K562 (cell line): ENCODE results near the gene LMO2. TPM values are rescaled to one million over a fixed set of nuclear protein-coding genes. Genes with fewer than 3 reads are reported as not detected.

Experiments used
- ATAC-seq: fragments of 200-7000 bp; cut with Tn5 transposase; 3 replicates; pipeline ENCODE4 v1.9.1; 2020; ENCODE audit warnings: moderate library complexity
- BruUV-seq: library from RNA; stranded (reverse); fragments of 400-500 nt; replicated peaks from 2 replicates; lab custom pipeline; 2021; lab: Mats Ljungman, UMichigan
- CTCF ChIA-PET: fragments of 300-600 bp; formaldehyde crosslinking; extraction: SDS; loops from one replicate; lab custom pipeline; 2021; ENCODE audit warnings: low intra/inter-chr PET ratio; lab: Yijun Ruan, JAX
- POLR2A ChIA-PET: fragments of 300-600, 350-650 bp; sonication (Branson Sonifier 250); formaldehyde crosslinking; extraction: SDS; loops from one replicate; lab custom pipeline; 2021; ENCODE audit warnings: antibody characterized with exemption, inconsistent platforms; lab: Yijun Ruan, JAX
- DNase-seq, 4 experiments: peaks; one replicate each; pipeline versions ENCODE4 v3.0.0 to v3.0.0-alpha.2; 2011 to 2018; ENCODE audit warnings: low spot score in 3 of 4, mixed read lengths in 3 of 4; ENCODE audit errors: extremely low read depth in 1 of 4
- FAIRE-seq: peaks from 2 replicates; lab custom pipeline; 2011; peaks lifted over from hg19 to GRCh38; lab: Jason Lieb, UNC
- H2AFZ ChIP-seq: 2 replicates; pipeline ENCODE4 v1.6.0; 2011; ENCODE audit warnings: low read depth, low read length, control low read depth, inconsistent platforms
- H3K27ac ChIP-seq: fragments of 200-600 bp; 3 replicates; pipeline ENCODE4 v1.8.0; 2011; ENCODE audit warnings: low read depth, mild to moderate bottlenecking, control low read depth, inconsistent platforms, low read length, moderate library complexity, mixed read lengths; ENCODE audit errors: extremely low read depth
- H3K27me3 ChIP-seq, 2 experiments: fragments of 300-600 bp in 1 of 2; 2 replicates in 1 of 2; 3 replicates in 1 of 2; pipeline versions ENCODE4 v1.6.0 to v1.8.0; 2011; ENCODE audit warnings: inconsistent platforms in 2 of 2, low read length in 2 of 2, mild to moderate bottlenecking in 1 of 2, mixed read lengths in 1 of 2, moderate library complexity in 1 of 2; ENCODE audit not compliant: control insufficient read depth in 2 of 2, insufficient read depth in 2 of 2
- H3K36me3 ChIP-seq: fragments of 300-600 bp; 3 replicates; pipeline ENCODE4 v1.8.0; 2011; ENCODE audit warnings: mild to moderate bottlenecking, low read length, inconsistent platforms; ENCODE audit not compliant: control insufficient read depth, insufficient read depth
- H3K4me1 ChIP-seq, 2 experiments: fragments of 200-600 bp in 1 of 2; replicated peaks in 1 of 2; 2 replicates in 1 of 2; 3 replicates in 1 of 2; pipeline versions ENCODE4 v1.5.1 to v1.8.0; 2011; ENCODE audit warnings: inconsistent platforms in 2 of 2, low read length in 2 of 2, mild to moderate bottlenecking in 1 of 2, mixed read lengths in 1 of 2, moderate library complexity in 1 of 2; ENCODE audit not compliant: control insufficient read depth in 2 of 2, insufficient read depth in 2 of 2
- H3K4me2 ChIP-seq: 2 replicates; pipeline ENCODE4 v1.6.1; 2011; ENCODE audit warnings: low read length, control low read depth, inconsistent platforms, mixed read lengths; ENCODE audit not compliant: insufficient read depth
- H3K4me3 ChIP-seq: fragments of 200-600 bp; sonication (generic), shearing (Covaris generic); 2 replicates; pipeline ENCODE4 v1.5.1; 2016; ENCODE audit warnings: control low read depth, inconsistent platforms
- H3K79me2 ChIP-seq: fragments of 200-600 bp; 3 replicates; pipeline ENCODE4 v1.8.0; 2011; ENCODE audit warnings: low read length, inconsistent platforms; ENCODE audit not compliant: control insufficient read depth, insufficient read depth
- H3K9ac ChIP-seq, 2 experiments: 2 replicates each; pipeline versions ENCODE4 v1.6.0 to v1.6.1; 2011; ENCODE audit warnings: low read depth in 2 of 2, low read length in 2 of 2, control low read depth in 1 of 2, inconsistent platforms in 1 of 2, mild to moderate bottlenecking in 1 of 2, mixed read lengths in 1 of 2; ENCODE audit not compliant: insufficient read depth in 1 of 2
- H3K9me1 ChIP-seq: one replicate; pipeline ENCODE4 v1.6.0; 2011; ENCODE audit warnings: inconsistent platforms, mild to moderate bottlenecking, low read length, moderate library complexity; ENCODE audit not compliant: control insufficient read depth, insufficient read depth
- H3K9me3 ChIP-seq: replicated peaks from 2 replicates; pipeline ENCODE4 v1.5.1; 2011; ENCODE audit warnings: low read depth, low read length, inconsistent platforms; ENCODE audit not compliant: control insufficient read depth, insufficient read depth
- H4K20me1 ChIP-seq: replicated peaks from 2 replicates; pipeline ENCODE4 v1.6.1; 2011; ENCODE audit warnings: low read length, inconsistent platforms, mixed read lengths; ENCODE audit not compliant: control insufficient read depth, insufficient read depth
- BRD4 ChIP-seq: fragments of 200-600 bp; sonication (generic); IDR thresholded peaks from 2 replicates; pipeline ENCODE4 v1.6.1; 2017; ENCODE audit warnings: inconsistent platforms
- C11orf30 ChIP-seq: fragments of 450-650 bp; IDR thresholded peaks from 2 replicates; pipeline ENCODE4 v1.6.1; 2016; ENCODE audit warnings: low read depth, mild to moderate bottlenecking
- DACH1 ChIP-seq: fragments of 450-650 bp; IDR thresholded peaks from 2 replicates; pipeline ENCODE4 v1.6.1; 2018; ENCODE audit not compliant: partially characterized antibody
- GATA2 ChIP-seq: sonication (generic); formaldehyde crosslinking; IDR thresholded peaks from 2 replicates; pipeline ENCODE4 v1.4.0; 2020; ENCODE audit warnings: mild to moderate bottlenecking, missing genetic modification reagents
- GATAD2A ChIP-seq: fragments of 450-650 bp; IDR thresholded peaks from 2 replicates; pipeline ENCODE4 v1.6.1; 2017
- GATAD2B ChIP-seq: fragments of 450-650 bp; IDR thresholded peaks from 2 replicates; pipeline ENCODE4 v1.6.1; 2017; ENCODE audit warnings: mild to moderate bottlenecking, borderline replicate concordance
- GTF2E2 ChIP-seq: fragments of 200-800 bp; sonication (Bioruptor generic); IDR thresholded peaks from 2 replicates; pipeline ENCODE4 v1.6.1; 2016; ENCODE audit warnings: missing genetic modification characterization, missing compliant biosample characterization
- HDAC2 ChIP-seq: fragments of 450-650 bp; IDR thresholded peaks from 2 replicates; pipeline ENCODE4 v1.6.1; 2016; ENCODE audit warnings: mild to moderate bottlenecking
- HNRNPK ChIP-seq: fragments of 200-400 bp; formaldehyde crosslinking; IDR thresholded peaks from one replicate; pipeline ENCODE4 v1.6.1; 2018; ENCODE audit warnings: mild to moderate bottlenecking, low read depth, low read length; ENCODE audit not compliant: poor library complexity, severe bottlenecking
- KDM1A ChIP-seq, 2 experiments: fragments of 450-650 bp; IDR thresholded peaks; 2 replicates each; pipeline ENCODE4 v1.6.1; 2016; ENCODE audit warnings: mild to moderate bottlenecking in 2 of 2
- MIER1 ChIP-seq: fragments of 450-650 bp; IDR thresholded peaks from 2 replicates; pipeline ENCODE4 v1.6.1; 2016; ENCODE audit warnings: antibody characterized with exemption, mild to moderate bottlenecking, low read depth
- PTBP1 ChIP-seq: fragments of 200-400 bp; formaldehyde crosslinking; IDR thresholded peaks from 2 replicates; pipeline ENCODE4 v1.6.1; 2017; ENCODE audit warnings: low read depth, low read length
- RBFOX2 ChIP-seq: fragments of 200-400 bp; formaldehyde crosslinking; IDR thresholded peaks from 2 replicates; pipeline ENCODE4 v1.6.1; 2017; ENCODE audit warnings: low read depth, mild to moderate bottlenecking, low read length, moderate library complexity
- RBM25 ChIP-seq: fragments of 200-400 bp; formaldehyde crosslinking; IDR thresholded peaks from 2 replicates; pipeline ENCODE4 v1.6.1; 2018; ENCODE audit warnings: low read length, low read depth, moderate library complexity; ENCODE audit not compliant: severe bottlenecking
- ZNF146 ChIP-seq: IDR thresholded peaks from one replicate; pipeline ENCODE4 v1.6.1; 2018; ENCODE audit warnings: missing compliant biosample characterization; ENCODE audit not compliant: unreplicated experiment
- ZNF316 ChIP-seq: fragments of 450-650 bp; IDR thresholded peaks from 2 replicates; pipeline ENCODE4 v1.6.1; 2016
- WGBS: fragments of 100-300 bp; shearing (Covaris generic); methylation state at CpG from one replicate; pipeline ENCODE4 v1.1.6; 2016; ENCODE audit warnings: low coverage, mixed read lengths; ENCODE audit not compliant: insufficient coverage; ENCODE audit errors: missing lambda C conversion rate; 5-methylcytosine and 5-hydroxymethylcytosine counted together
- in situ Hi-C: fragments of 300-500 bp; cut with MboI; formaldehyde crosslinking; loops from 4 replicates; pipeline ENCODE4 v1.15.0; 2018; ENCODE audit warnings: inconsistent platforms, mixed read lengths
- intact Hi-C: fragments of 100-400 bp; cut with micrococcal nuclease; formaldehyde crosslinking; loops from 2 replicates; pipeline ENCODE4 v1.14.2; 2022
- polyA plus RNA-seq, 8 experiments: library from polyadenylated mRNA; depleted of rRNA in 4 of 8; stranded (reverse) in 5 of 8; unstranded in 3 of 8; fragments of >200 nt; fragmentation: Nextera tagmentation in 2 of 8; fragmentation: Illumina TruSeq in 1 of 8; extraction: Ambion mirVana in 2 of 8; extraction: Trizol in 1 of 8; gene quantifications; 2 replicates each; pipeline versions ENCODE4 v1.2.1 to v1.2.3, GENCODE V29; 2011 to 2014; ENCODE audit warnings: inconsistent platforms in 1 of 8, missing spikeins in 1 of 8
- total RNA-seq, 7 experiments: library from RNA; depleted of rRNA in 6 of 7; stranded (reverse); fragments of >200 nt in 6 of 7; fragmentation: Illumina TruSeq in 2 of 7; extraction: Trizol in 2 of 7; gene quantifications; 2 replicates each; pipeline versions ENCODE4 v1.2.1 to v1.2.3, GENCODE V29; 2011 to 2021; ENCODE audit warnings: low replicate concordance in 1 of 7
- TF ChIP-seq, protein P1 (sequence below): fragments of 450-650 bp; IDR thresholded peaks from 2 replicates; pipeline ENCODE4 v1.6.1; 2016; ENCODE audit warnings: antibody characterized with exemption
- TF ChIP-seq, protein P2 (sequence below), 3 experiments: fragments of 200-800 bp in 1 of 3; sonication (Bioruptor generic) in 1 of 3; sonication (generic) in 1 of 3; formaldehyde crosslinking in 1 of 3; IDR thresholded peaks; 2 replicates each; pipeline versions ENCODE4 v1.6.1 to v1.8.0; 2016 to 2022; ENCODE audit warnings: mild to moderate bottlenecking in 2 of 3, missing compliant biosample characterization in 2 of 3, missing genetic modification characterization in 2 of 3, missing genetic modification reagents in 1 of 3
- TF ChIP-seq, protein P3 (sequence below): fragments of 200-400 bp; formaldehyde crosslinking; IDR thresholded peaks from 2 replicates; pipeline ENCODE4 v1.6.1; 2017; ENCODE audit warnings: mild to moderate bottlenecking, low read depth, low read length, moderate library complexity

Gene LMO2
- total and polyA plus RNA-seq, 9 of the 15 experiments (the other 6 are each of a cell fraction or from before 2014, with no cell fraction given), result 6.9 to 126 (median 91.5) TPM

DNA sequence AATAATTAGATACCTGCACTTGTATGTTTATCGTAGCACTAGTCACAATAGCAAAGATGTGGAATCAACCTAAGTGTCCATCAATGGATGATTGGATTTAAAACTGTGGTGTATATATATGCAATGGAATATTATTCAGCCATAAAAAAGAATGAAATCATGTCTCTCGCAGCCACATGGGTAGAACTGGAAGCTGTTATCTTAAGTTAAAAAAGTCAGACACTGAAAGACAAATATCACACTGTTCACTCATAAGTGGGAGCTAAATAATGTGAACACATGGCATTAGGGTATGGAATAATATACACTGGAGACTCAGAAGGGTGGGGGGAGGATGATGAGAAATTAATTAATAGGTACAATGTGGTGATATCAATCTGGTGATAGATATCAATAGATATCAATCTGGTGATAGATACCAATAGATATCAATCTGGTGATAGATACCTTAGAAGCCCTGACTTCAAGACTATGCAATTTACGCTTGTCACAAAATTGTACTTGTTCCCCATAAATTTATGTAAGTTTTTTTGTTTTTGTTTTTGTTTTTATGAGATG, 2.0 kb downstream of the LMO2 start:
- in situ Hi-C loops, result no loop called here
- Histone ChIP-seq H3K9me1 (no peaks in the 10 kb centered on the region), H3K4me2 (peak overlapping the region; percentile 94), H3K27ac (no peak overlapping the region), H3K9ac (no peak overlapping the region), H3K4me3 (peak overlapping the region; percentile 6), H4K20me1 (no peaks in the 10 kb centered on the region), H3K4me1 (peaks cover 45 to 64% of the 10 kb centered on the region in 2 experiments), H3K9me3 (no peaks in the 10 kb centered on the region), H2AFZ (no peak overlapping the region), H3K79me2 (peaks cover 46% of the 10 kb centered on the region), H3K27me3 (no peaks in the 10 kb centered on the region), H3K36me3 (no peaks in the 10 kb centered on the region; the same call in 2 of the 3 replicates)
- no peak for ATAC-seq
- FAIRE-seq, result no peak
- POLR2A ChIA-PET, result interaction anchor here (1.2 to 5.0 kb wide), 3 partner anchors 10 to 29 kb away, joined by 3 to 38 read pairs (median 3); no protein-coding TSS in a partner anchor
- DNase-seq, result no peak
- intact Hi-C loops, result no loop called here
- no TSS peak for BruUV-seq
- CTCF ChIA-PET, result no interaction called here
- 85% methylated on average over 3 of the region's 3 CpGs for WGBS
- TF ChIP-seq GTF2E2 (tag) (no peak), PTBP1 (no peak), ZNF146 (peak; percentile 76), KDM1A (IDR thresholded peaks at IDR 0.05) (peak in 1 of 2 experiments; percentile 15; a peak in 1 of 4 replicates), HNRNPK (no peak), C11orf30 (0 out of 2 replicates have a peak, but pooled peaks have one; percentile 4), GATA2 (CRISPR knock-in tag) (0 out of 2 replicates have a peak, but pooled peaks have one; percentile 27), HDAC2 (peak; percentile 59; the same call in 1 of the 2 replicates), GATAD2A (0 out of 2 replicates have a peak, but pooled peaks have one; percentile 22), RBM25 (peak; percentile 25), MIER1 (0 out of 2 replicates have a peak, but pooled peaks have one; percentile 15), RBFOX2 (peak; percentile 36; the same call in 1 of the 2 replicates), GATAD2B (peak; percentile 79; the same call in 1 of the 2 replicates), DACH1 (peak; percentile 77), BRD4 (no peak), ZNF316 (0 out of 2 replicates have a peak, but pooled peaks have one; percentile 12)
- TF ChIP-seq, protein P1, sequence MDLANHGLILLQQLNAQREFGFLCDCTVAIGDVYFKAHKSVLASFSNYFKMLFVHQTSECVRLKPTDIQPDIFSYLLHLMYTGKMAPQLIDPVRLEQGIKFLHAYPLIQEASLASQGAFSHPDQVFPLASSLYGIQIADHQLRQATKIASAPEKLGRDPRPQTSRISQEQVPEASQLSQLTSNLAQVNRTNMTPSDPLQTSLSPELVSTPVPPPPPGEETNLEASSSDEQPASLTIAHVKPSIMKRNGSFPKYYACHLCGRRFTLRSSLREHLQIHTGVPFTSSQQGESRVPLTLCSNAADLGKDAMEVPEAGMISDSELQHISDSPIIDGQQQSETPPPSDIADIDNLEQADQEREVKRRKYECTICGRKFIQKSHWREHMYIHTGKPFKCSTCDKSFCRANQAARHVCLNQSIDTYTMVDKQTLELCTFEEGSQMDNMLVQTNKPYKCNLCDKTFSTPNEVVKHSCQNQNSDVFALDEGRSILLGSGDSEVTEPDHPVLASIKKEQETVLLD, result peak; percentile 66; the same call in 1 of the 2 replicates
- TF ChIP-seq, protein P2, sequence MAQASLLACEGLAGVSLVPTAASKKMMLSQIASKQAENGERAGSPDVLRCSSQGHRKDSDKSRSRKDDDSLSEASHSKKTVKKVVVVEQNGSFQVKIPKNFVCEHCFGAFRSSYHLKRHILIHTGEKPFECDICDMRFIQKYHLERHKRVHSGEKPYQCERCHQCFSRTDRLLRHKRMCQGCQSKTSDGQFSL (CRISPR knock-in tag; IDR thresholded peaks at IDR 0.05), result no peak
- TF ChIP-seq, protein P2 (tag; IDR thresholded peaks at IDR 0.05), result no peak
- TF ChIP-seq, protein P3, sequence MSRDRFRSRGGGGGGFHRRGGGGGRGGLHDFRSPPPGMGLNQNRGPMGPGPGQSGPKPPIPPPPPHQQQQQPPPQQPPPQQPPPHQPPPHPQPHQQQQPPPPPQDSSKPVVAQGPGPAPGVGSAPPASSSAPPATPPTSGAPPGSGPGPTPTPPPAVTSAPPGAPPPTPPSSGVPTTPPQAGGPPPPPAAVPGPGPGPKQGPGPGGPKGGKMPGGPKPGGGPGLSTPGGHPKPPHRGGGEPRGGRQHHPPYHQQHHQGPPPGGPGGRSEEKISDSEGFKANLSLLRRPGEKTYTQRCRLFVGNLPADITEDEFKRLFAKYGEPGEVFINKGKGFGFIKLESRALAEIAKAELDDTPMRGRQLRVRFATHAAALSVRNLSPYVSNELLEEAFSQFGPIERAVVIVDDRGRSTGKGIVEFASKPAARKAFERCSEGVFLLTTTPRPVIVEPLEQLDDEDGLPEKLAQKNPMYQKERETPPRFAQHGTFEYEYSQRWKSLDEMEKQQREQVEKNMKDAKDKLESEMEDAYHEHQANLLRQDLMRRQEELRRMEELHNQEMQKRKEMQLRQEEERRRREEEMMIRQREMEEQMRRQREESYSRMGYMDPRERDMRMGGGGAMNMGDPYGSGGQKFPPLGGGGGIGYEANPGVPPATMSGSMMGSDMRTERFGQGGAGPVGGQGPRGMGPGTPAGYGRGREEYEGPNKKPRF, result no peak
